ENCODE results near the gene AFF3. TPM values are rescaled to one million over a fixed set of nuclear protein-coding genes. Genes with fewer than 3 reads are reported as not detected.

AFF3 gene
- total RNA-seq, 1 experiment from 2014 or later = 0.61 TPM

- ChIA-PET POLR2A (no interaction called here), CTCF (no interaction called here), RAD21 (ENCODE audit: low non-redundant PET in 1 of 2, low total read pairs in 2 of 2, uncharacterized antibody in 2 of 2, unreplicated experiment in 2 of 2) (no interaction called here)
- Histone ChIP-seq H4K20me1 (ENCODE audit: insufficient read depth) (no peaks in the 10 kb centered on the region), H3K27me3 (ENCODE audit: insufficient read depth, low read length) (peaks cover 19% of the 10 kb centered on the region), H3K4me2 (ENCODE audit: low read length) (no peak overlapping the region), H3K9me2 (ENCODE audit: insufficient read depth) (no peaks in the 10 kb centered on the region), H3K79me2 (ENCODE audit: insufficient read depth, low read length) (no peaks in the 10 kb centered on the region), H2AFZ (ENCODE audit: low read depth, low read length, poor library complexity, severe bottlenecking) (no peak overlapping the region), H3K4me1 (ENCODE audit: control insufficient read depth in 1 of 2, insufficient read depth in 2 of 2, low read length in 2 of 2) (no peaks in the 10 kb centered on the region), H3K4me3 (replicated peaks in 1 of 2; ENCODE audit: low read depth in 1 of 2, low read length in 2 of 2) (no peak overlapping the region), H3K27ac (ENCODE audit: low read depth, low read length) (no peak overlapping the region), H3K9ac (ENCODE audit: low read length) (no peak overlapping the region), H3K36me3 (ENCODE audit: control insufficient read depth in 1 of 2, insufficient read depth in 2 of 2, low read length in 2 of 2) (no peaks in the 10 kb centered on the region), H3K9me3 (ENCODE audit: control insufficient read depth in 1 of 2, insufficient read depth in 1 of 2, low read depth in 1 of 2, low read length in 2 of 2) (peaks cover 0 to 17% of the 10 kb centered on the region in 2 experiments; a peak in 1 of 4 replicates)
- TF ChIP-seq REST (IDR thresholded peaks at IDR 0.05; ENCODE audit: low read depth) (no peak), CTCF (IDR thresholded peaks at IDR 0.05 in 2 of 3, conservative IDR thresholded peaks at IDR 0.05 in 1 of 3; ENCODE audit: borderline replicate concordance in 1 of 3, insufficient read depth in 1 of 3, low read depth in 2 of 3, low read length in 2 of 3) (no peak), JUND (IDR thresholded peaks at IDR 0.05) (no peak), EZH2phosphoT487 (IDR thresholded peaks at IDR 0.05; ENCODE audit: borderline replicate concordance) (no peak), ZBTB33 (IDR thresholded peaks at IDR 0.05; ENCODE audit: extremely low read depth, insufficient replicate concordance, low read length) (no peak), POLR2AphosphoS5 (IDR thresholded peaks at IDR 0.05; ENCODE audit: low read depth, low read length) (no peak), ZNF274 (IDR thresholded peaks at IDR 0.05; ENCODE audit: low read depth, low read length) (no peak), YY1 (IDR thresholded peaks at IDR 0.05; ENCODE audit: extremely low read depth, insufficient replicate concordance, low read depth, low read length) (no peak), SRF (IDR thresholded peaks at IDR 0.05; ENCODE audit: low read depth) (no peak), MAX (IDR thresholded peaks at IDR 0.05) (no peak), SP1 (IDR thresholded peaks at IDR 0.05; ENCODE audit: low read depth) (no peak), ZFX (IDR thresholded peaks at IDR 0.05) (no peak), FOSL1 (IDR thresholded peaks at IDR 0.05; ENCODE audit: low read depth) (no peak)
- TF ChIP-seq, protein P1, sequence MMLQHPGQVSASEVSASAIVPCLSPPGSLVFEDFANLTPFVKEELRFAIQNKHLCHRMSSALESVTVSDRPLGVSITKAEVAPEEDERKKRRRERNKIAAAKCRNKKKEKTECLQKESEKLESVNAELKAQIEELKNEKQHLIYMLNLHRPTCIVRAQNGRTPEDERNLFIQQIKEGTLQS (IDR thresholded peaks at IDR 0.05) = no peak
- DNase-seq (ENCODE audit: low read depth, low spot score) (no peak), ATAC-seq (no peak)
- no TSS peak for BruUV-seq (replicated peaks)
- intact Hi-C loops (cut with micrococcal nuclease) = no loop called here
These were observed 348.0 kb downstream of the AFF3 start for GRCh38 chr2:99794414-99794813.

Data from HCT116 (cell line).